Endodermal cell (in vitro differentiated cells): Measurements from ENCODE around the gene PRKCE. TPM values are rescaled to one million over a fixed set of nuclear protein-coding genes. Genes with fewer than 3 reads are reported as not detected.

Experiments
- DNase-seq: peaks from one replicate; pipeline ENCODE4 v3.0.0-alpha.2; 2017
- H3K27ac ChIP-seq: 2 replicates; pipeline ENCODE4 v1.5.1; 2013; ENCODE audit warnings: mild to moderate bottlenecking, low read depth, low read length, moderate library complexity
- H3K27me3 ChIP-seq: 2 replicates; pipeline ENCODE4 v1.6.1; 2013; ENCODE audit warnings: mild to moderate bottlenecking, low read length, moderate library complexity; ENCODE audit not compliant: insufficient read depth, control insufficient read depth, poor library complexity, severe bottlenecking
- H3K36me3 ChIP-seq: 2 replicates; pipeline ENCODE4 v1.7.0; 2013; ENCODE audit warnings: mild to moderate bottlenecking, low read length, moderate library complexity; ENCODE audit not compliant: control insufficient read depth, insufficient read depth
- H3K4me1 ChIP-seq: one replicate; pipeline ENCODE4 v1.7.0; 2013; ENCODE audit warnings: low read length; ENCODE audit not compliant: control insufficient read depth, insufficient read depth
- H3K4me3 ChIP-seq: 2 replicates; pipeline ENCODE4 v1.5.1; 2013; ENCODE audit warnings: mild to moderate bottlenecking, low read length, moderate library complexity
- H3K9ac ChIP-seq: 2 replicates; pipeline ENCODE4 v1.6.1; 2013; ENCODE audit warnings: mild to moderate bottlenecking, low read length, moderate library complexity; ENCODE audit not compliant: poor library complexity, severe bottlenecking; ENCODE audit errors: extremely low read depth
- H3K9me3 ChIP-seq: 2 replicates; pipeline ENCODE4 v1.6.1; 2013; ENCODE audit warnings: mild to moderate bottlenecking, low read length, moderate library complexity; ENCODE audit not compliant: control insufficient read depth
- H3K27ac Mint-ChIP-seq: 2 replicates; pipeline ENCODE4 v1.8.0; 2020; ENCODE audit warnings: mixed read lengths
- H3K27me3 Mint-ChIP-seq: 2 replicates; pipeline ENCODE4 v1.8.0; 2021; ENCODE audit warnings: mild to moderate bottlenecking, mixed read lengths; ENCODE audit not compliant: insufficient read depth
- H3K36me3 Mint-ChIP-seq: 2 replicates; pipeline ENCODE4 v1.8.0; 2020; ENCODE audit warnings: low read depth, mixed read lengths
- H3K4me1 Mint-ChIP-seq: 2 replicates; pipeline ENCODE4 v1.8.0; 2020; ENCODE audit warnings: mixed read lengths
- H3K4me3 Mint-ChIP-seq: 2 replicates; pipeline ENCODE4 v1.8.0; 2020; ENCODE audit warnings: mild to moderate bottlenecking, moderate library complexity, mixed read lengths
- H3K9me3 Mint-ChIP-seq: 2 replicates; pipeline ENCODE4 v1.8.0; 2020; ENCODE audit warnings: mild to moderate bottlenecking, mixed read lengths
- WGBS, 2 experiments: methylation state at CpG; one replicate each; pipeline versions ENCODE4 v1.1.5 to v1.1.7; 2013; ENCODE audit warnings: missing lambda C conversion rate in 2 of 2, mixed read lengths in 1 of 2; ENCODE audit not compliant: insufficient coverage in 1 of 2, insufficient read length in 1 of 2; 5-methylcytosine and 5-hydroxymethylcytosine counted together
- total RNA-seq, 2 donors: library from RNA; stranded (reverse); fragmentation: NEBNext Ultra II Directional in 1 of 2; extraction: Animal tissue kit (Norgen Biotek cat#: 25700) in 1 of 2; gene quantifications; 2 replicates in 1 of 2; 3 replicates in 1 of 2; pipeline ENCODE4 v1.2.1, GENCODE V29; 2021
- TF ChIP-seq, protein P1 (sequence below): fragments of 200-600 bp; sonication (generic); conservative IDR thresholded peaks from 2 replicates; pipeline ENCODE4 v1.5.0; 2021; ENCODE audit warnings: antibody characterized with exemption, mild to moderate bottlenecking

The PRKCE gene
- total RNA-seq, 2 donors from 2014 or later: 1.4 to 1.7 TPM

DNA sequence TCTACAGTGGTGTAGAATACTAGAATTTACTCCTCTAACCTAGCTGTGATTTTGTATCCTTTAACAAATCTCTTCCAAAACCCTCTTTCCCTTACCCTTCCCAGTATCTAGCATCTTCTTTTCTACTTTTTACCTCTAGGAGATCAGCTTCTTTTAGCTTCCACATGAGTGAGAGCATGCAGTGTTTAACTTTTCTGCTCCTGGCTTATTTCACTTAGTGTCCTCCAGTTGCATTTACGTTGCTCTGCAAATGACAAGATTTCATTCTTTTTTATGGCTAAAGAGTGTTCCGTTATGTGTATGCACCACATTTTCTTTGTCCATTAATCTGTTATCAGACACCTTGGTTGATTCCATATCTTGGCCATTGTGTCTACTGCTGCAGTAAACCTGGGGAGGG, 228.5 kb downstream of the PRKCE start:
- H3K27me3 ChIP-seq: no peaks in the 10 kb centered on the region
- TF ChIP-seq, protein P1, sequence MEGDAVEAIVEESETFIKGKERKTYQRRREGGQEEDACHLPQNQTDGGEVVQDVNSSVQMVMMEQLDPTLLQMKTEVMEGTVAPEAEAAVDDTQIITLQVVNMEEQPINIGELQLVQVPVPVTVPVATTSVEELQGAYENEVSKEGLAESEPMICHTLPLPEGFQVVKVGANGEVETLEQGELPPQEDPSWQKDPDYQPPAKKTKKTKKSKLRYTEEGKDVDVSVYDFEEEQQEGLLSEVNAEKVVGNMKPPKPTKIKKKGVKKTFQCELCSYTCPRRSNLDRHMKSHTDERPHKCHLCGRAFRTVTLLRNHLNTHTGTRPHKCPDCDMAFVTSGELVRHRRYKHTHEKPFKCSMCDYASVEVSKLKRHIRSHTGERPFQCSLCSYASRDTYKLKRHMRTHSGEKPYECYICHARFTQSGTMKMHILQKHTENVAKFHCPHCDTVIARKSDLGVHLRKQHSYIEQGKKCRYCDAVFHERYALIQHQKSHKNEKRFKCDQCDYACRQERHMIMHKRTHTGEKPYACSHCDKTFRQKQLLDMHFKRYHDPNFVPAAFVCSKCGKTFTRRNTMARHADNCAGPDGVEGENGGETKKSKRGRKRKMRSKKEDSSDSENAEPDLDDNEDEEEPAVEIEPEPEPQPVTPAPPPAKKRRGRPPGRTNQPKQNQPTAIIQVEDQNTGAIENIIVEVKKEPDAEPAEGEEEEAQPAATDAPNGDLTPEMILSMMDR: no peak
- Mint-ChIP-seq H3K27ac (no peak overlapping the region), H3K4me3 (no peak overlapping the region), H3K4me1 (no peaks in the 10 kb centered on the region), H3K36me3 (no peaks in the 10 kb centered on the region), H3K27me3 (peaks cover 15% of the 10 kb centered on the region), H3K9me3 (peaks cover 29% of the 10 kb centered on the region)
- no peak overlapping the region for H3K9ac ChIP-seq
- H3K9me3 ChIP-seq: peaks cover 17% of the 10 kb centered on the region
- no peak for DNase-seq
- H3K36me3 ChIP-seq: no peaks in the 10 kb centered on the region
- H3K4me1 ChIP-seq: no peaks in the 10 kb centered on the region
- H3K4me3 ChIP-seq: no peak overlapping the region
- WGBS, 2 experiments: 93 to 100% methylated on average over 2 of the region's 2 CpGs
- H3K27ac ChIP-seq: no peak overlapping the region

DNA sequence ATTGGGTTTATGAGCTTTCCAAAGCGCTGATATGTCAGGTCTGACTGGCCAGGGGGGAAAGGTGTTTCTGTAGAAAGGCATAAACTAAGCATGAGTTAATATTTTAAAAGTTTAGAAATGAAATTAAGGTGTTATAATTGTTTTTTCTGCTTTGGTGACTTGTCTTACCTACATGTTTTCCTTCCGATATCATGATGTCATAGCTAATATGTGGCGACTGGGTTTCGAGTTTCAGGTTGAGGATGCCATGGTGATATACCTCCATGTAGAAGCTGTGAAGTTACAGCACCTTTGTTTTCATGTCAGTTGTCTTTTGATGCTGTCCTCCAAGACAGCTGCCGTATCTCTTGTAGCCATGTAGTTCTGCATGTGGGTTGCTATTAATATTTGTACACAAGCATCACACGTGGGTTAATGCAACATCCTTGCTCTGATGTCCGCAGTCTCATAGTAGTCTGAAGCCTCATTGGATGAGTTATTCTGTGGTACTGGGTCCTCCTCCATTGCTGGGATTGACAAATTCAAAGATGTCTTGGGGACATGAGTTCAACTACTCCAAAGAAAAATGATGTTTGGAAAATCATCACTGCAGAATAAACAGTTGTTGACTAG, 230.6 kb downstream of the PRKCE start:
- no peak for DNase-seq
- H3K9me3 Mint-ChIP-seq: peaks cover 19% of the 10 kb centered on the region
- H3K4me1 Mint-ChIP-seq: peaks cover 5% of the 10 kb centered on the region
- H3K36me3 ChIP-seq: no peaks in the 10 kb centered on the region
- 93 to 95% methylated on average over 4 to 7 of the region's 7 CpGs for WGBS, 2 experiments
- no peaks in the 10 kb centered on the region for H3K36me3 Mint-ChIP-seq
- H3K9ac ChIP-seq: no peak overlapping the region
- peaks cover 10% of the 10 kb centered on the region for H3K27me3 Mint-ChIP-seq
- H3K4me1 ChIP-seq: peaks cover 11% of the 10 kb centered on the region
- H3K4me3 ChIP-seq: no peak overlapping the region
- H3K4me3 Mint-ChIP-seq: no peak overlapping the region
- H3K9me3 ChIP-seq: no peaks in the 10 kb centered on the region
- no peak overlapping the region for H3K27ac ChIP-seq
- TF ChIP-seq, protein P1: no peak
- no peak overlapping the region for H3K27ac Mint-ChIP-seq
- H3K27me3 ChIP-seq: peaks cover under 1% of the 10 kb centered on the region

DNA sequence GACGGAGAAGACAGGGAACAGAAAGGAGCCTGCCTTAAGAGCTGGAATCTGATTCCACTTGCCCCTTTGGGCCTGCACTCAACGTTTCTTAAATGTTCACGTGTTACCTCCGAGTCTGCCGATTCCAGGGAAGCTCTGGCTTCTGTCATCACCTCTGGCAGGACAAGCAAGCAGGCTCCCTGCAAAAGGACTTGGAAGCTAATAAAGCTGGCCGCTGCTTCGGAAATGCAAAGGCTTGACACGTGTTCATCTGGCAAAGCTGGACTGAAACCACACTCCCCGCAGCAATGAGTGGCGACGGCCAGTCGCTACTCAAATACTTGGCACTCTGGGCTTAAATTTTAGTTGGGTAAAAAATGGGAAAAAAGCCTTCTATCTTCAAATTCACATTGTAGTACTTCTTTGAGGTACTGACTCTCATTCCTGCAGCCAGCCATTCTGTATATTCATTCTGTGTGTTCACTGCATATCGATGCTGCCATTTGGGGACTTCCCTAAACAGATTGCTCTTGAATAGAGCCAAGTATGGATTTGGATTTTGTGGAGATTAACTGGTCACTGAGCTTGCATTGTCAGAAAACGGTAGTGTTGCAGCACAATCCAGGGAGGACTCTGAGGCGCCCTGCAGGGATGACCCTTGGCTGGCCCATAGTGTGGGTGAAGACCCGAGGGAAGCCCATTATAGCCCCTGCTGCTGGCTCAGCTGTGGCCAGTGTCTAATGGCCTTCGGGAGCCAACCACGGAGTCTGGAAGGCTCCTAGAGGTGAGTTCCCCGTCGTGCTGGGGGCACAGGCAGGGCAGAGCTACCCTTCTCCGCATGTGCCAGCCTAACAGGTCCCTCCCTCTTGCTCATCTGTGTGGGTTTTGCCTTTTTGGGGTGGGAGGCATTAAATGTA, 231.5 kb downstream of the PRKCE start:
- peaks cover 13% of the 10 kb centered on the region for H3K9me3 Mint-ChIP-seq
- 92 to 95% methylated on average over 13 to 21 of the region's 21 CpGs for WGBS, 2 experiments
- H3K27ac ChIP-seq: no peak overlapping the region
- H3K27ac Mint-ChIP-seq: no peak overlapping the region
- no peak overlapping the region for H3K4me3 ChIP-seq
- no peak overlapping the region for H3K4me3 Mint-ChIP-seq
- no peaks in the 10 kb centered on the region for H3K9me3 ChIP-seq
- DNase-seq: no peak
- no peaks in the 10 kb centered on the region for H3K36me3 ChIP-seq
- peaks cover 10% of the 10 kb centered on the region for H3K27me3 Mint-ChIP-seq
- H3K4me1 Mint-ChIP-seq: peaks cover 5% of the 10 kb centered on the region
- no peaks in the 10 kb centered on the region for H3K36me3 Mint-ChIP-seq
- TF ChIP-seq, protein P1: no peak
- peaks cover 6% of the 10 kb centered on the region for H3K27me3 ChIP-seq
- no peak overlapping the region for H3K9ac ChIP-seq
- H3K4me1 ChIP-seq: peaks cover 11% of the 10 kb centered on the region
